T1000 (cell line): ENCODE data around the gene CD96.
"Not testable (repeated sequence)": the region's sequence is repeated elsewhere in the genome, so short reads cannot be mapped to it uniquely, and the experiment has no call there.

Experiments
- DNase-seq: peaks from one replicate; lab custom pipeline; 2025; ENCODE audit warnings: mixed read lengths; lab: John Stamatoyannopoulos, UW

Gene CD96

GRCh38 chr3:111621535-111621934 is 79.5 kb downstream of the CD96 start:
- DNase-seq, result no peak

GRCh38 chr3:111627092-111627491 is 85.1 kb downstream of the CD96 start:
- DNase-seq, result peak; percentile 11

- DNase-seq, result not testable (repeated sequence)
These were observed 87.0 kb downstream of the CD96 start for GRCh38 chr3:111629018-111629417.

- DNase-seq, result not testable (repeated sequence)
These were observed 88.6 kb downstream of the CD96 start for GRCh38 chr3:111630638-111631037.

- DNase-seq, result no peak
These were observed 93.4 kb downstream of the CD96 start for GRCh38 chr3:111635403-111635802.

GRCh38 chr3:111636366-111636885 is 94.4 kb downstream of the CD96 start:
- DNase-seq, result no peak

GRCh38 chr3:111639316-111639715 is 97.3 kb downstream of the CD96 start:
- DNase-seq, result no peak

- no peak for DNase-seq
These were observed 107.1 kb downstream of the CD96 start for GRCh38 chr3:111648991-111649579.

GRCh38 chr3:111650378-111651275 is 108.6 kb downstream of the CD96 start:
- no peak for DNase-seq

- DNase-seq, result no peak
These were observed 110.6 kb downstream of the CD96 start for GRCh38 chr3:111652492-111653180.

GRCh38 chr3:111653766-111654165 is 111.8 kb downstream of the CD96 start:
- DNase-seq, result no peak

GRCh38 chr3:111662012-111662411 is 120.0 kb downstream of the CD96 start:
- no peak for DNase-seq

GRCh38 chr3:111662907-111663306 is 120.9 kb downstream of the CD96 start:
- no peak for DNase-seq

- no peak for DNase-seq
These were observed 124.2 kb downstream of the CD96 start for GRCh38 chr3:111666041-111666735.

- DNase-seq, result no peak
These were observed 125.2 kb downstream of the CD96 start for GRCh38 chr3:111667170-111667569.

GRCh38 chr3:111667621-111668239 is 125.7 kb downstream of the CD96 start:
- DNase-seq, result no peak

GRCh38 chr3:111668326-111668725 is 126.3 kb downstream of the CD96 start:
- DNase-seq, result no peak

GRCh38 chr3:111668888-111669488 is 127.0 kb downstream of the CD96 start:
- no peak for DNase-seq

- DNase-seq, result peak; percentile 21
These were observed 128.1 kb downstream of the CD96 start for GRCh38 chr3:111669926-111670630.

- not testable (repeated sequence) for DNase-seq
These were observed 130.5 kb downstream of the CD96 start for GRCh38 chr3:111672461-111672860.
